Measurements from ENCODE around the gene ELAVL4.

The ELAVL4 gene

GRCh38 chr1:50140182-50140447 is 31.4 kb downstream of the ELAVL4 start:
- no peak overlapping the region for H3K4me3 ChIP-seq (ENCODE audit: low read depth, low read length)
- no peak for TF ChIP-seq CTCF (IDR thresholded peaks at IDR 0.05; ENCODE audit: low read depth, low read length)
- TF ChIP-seq MYC (IDR thresholded peaks at IDR 0.05; ENCODE audit: low read depth, low read length), result no peak
- TF ChIP-seq POLR2A (IDR thresholded peaks at IDR 0.05; ENCODE audit: extremely low read depth, insufficient read length), result no peak
- TF ChIP-seq MAX (IDR thresholded peaks at IDR 0.05; ENCODE audit: low read depth, low read length), result no peak
- DNase-seq (ENCODE audit: low read depth), result no peak

- TF ChIP-seq MYC (IDR thresholded peaks at IDR 0.05; ENCODE audit: low read depth, low read length) (no peak), CTCF (IDR thresholded peaks at IDR 0.05; ENCODE audit: low read depth, low read length) (no peak)
- H3K4me3 ChIP-seq (ENCODE audit: low read depth, low read length), result no peak overlapping the region
- no peak for DNase-seq (ENCODE audit: low read depth)
Measured at GRCh38 chr1:50147191-50147850, 38.6 kb downstream of the ELAVL4 start.

- no peak for TF ChIP-seq MYC (IDR thresholded peaks at IDR 0.05; ENCODE audit: low read depth, low read length)
- TF ChIP-seq MAX (IDR thresholded peaks at IDR 0.05; ENCODE audit: low read depth, low read length), result no peak
- no peak for TF ChIP-seq CTCF (IDR thresholded peaks at IDR 0.05; ENCODE audit: low read depth, low read length)
- TF ChIP-seq POLR2A (IDR thresholded peaks at IDR 0.05; ENCODE audit: extremely low read depth, insufficient read length), result no peak
- DNase-seq (ENCODE audit: low read depth), result no peak
- no peak overlapping the region for H3K4me3 ChIP-seq (ENCODE audit: low read depth, low read length)
Measured at GRCh38 chr1:50148142-50148923, 39.6 kb downstream of the ELAVL4 start.

DNA sequence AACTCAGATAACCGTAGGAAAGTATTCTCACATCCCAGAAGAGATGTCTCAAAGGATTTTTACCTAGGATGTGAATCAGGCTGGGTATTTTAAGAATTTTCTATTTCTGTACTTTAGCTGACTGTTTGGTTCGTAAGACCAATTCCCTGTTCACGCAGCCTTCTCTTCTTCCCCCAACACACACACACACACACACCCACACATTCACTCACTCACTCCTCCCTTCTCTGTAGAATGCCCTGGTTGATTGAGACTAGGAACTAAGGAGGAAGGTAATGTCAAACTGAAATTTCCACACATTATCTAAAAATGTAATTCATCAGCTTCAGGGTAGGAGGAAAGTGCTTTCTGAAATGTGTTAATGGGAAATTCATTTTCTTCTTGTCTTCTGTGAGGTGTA is 43.5 kb downstream of the ELAVL4 start:
- TF ChIP-seq MAX (IDR thresholded peaks at IDR 0.05; ENCODE audit: low read depth, low read length), result no peak
- no peak for TF ChIP-seq CTCF (IDR thresholded peaks at IDR 0.05; ENCODE audit: low read depth, low read length)
- no peak for TF ChIP-seq POLR2A (IDR thresholded peaks at IDR 0.05; ENCODE audit: extremely low read depth, insufficient read length)
- TF ChIP-seq MYC (IDR thresholded peaks at IDR 0.05; ENCODE audit: low read depth, low read length), result no peak
- no peak for DNase-seq (ENCODE audit: low read depth)
- no peak overlapping the region for H3K4me3 ChIP-seq (ENCODE audit: low read depth, low read length)

DNA sequence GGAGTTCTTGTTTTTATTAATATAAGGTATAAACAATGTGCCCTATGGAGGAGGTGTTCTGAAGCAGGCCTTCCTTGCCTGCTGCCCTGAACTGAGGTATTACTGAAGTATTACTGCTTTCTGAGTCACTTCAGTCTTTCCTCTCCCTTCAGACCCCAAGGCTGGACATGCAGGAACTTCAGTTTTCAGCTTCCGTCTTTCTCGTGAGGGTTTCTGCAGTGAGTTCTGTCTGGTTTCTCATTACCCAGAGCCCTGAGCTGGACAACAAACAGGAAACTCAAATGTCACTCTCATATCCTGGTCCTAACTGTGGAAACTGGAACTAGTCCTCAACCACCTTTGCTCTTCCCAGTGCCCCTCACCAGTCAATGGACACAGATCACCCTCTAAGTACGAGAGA is 46.8 kb downstream of the ELAVL4 start:
- no peak for DNase-seq (ENCODE audit: low read depth)
- no peak for TF ChIP-seq CTCF (IDR thresholded peaks at IDR 0.05; ENCODE audit: low read depth, low read length)
- TF ChIP-seq POLR2A (IDR thresholded peaks at IDR 0.05; ENCODE audit: extremely low read depth, insufficient read length), result no peak
- no peak for TF ChIP-seq MYC (IDR thresholded peaks at IDR 0.05; ENCODE audit: low read depth, low read length)
- H3K4me3 ChIP-seq (ENCODE audit: low read depth, low read length), result no peak overlapping the region

Measured in NB4 (cell line).